GM18498 (cell line): ENCODE measurements around the gene PKHD1.

Source experiments
- ATAC-seq: cut with Tn5 transposase; IDR thresholded peaks from one replicate; pipeline ENCODE4 v1.9.1; 2021; ENCODE audit warnings: mild to moderate bottlenecking, moderate library complexity; ENCODE audit not compliant: unreplicated experiment

PKHD1 gene

GRCh38 chr6:51651132-51651817, 436.1 kb downstream of the PKHD1 start:
- ATAC-seq: no peak

- ATAC-seq: no peak
Measured at GRCh38 chr6:51648774-51649173, 438.6 kb downstream of the PKHD1 start.

GRCh38 chr6:51648236-51648635, 439.2 kb downstream of the PKHD1 start:
- no peak for ATAC-seq

GRCh38 chr6:51644426-51644825, 443.0 kb downstream of the PKHD1 start:
- no peak for ATAC-seq

- no peak for ATAC-seq
Measured at GRCh38 chr6:51640021-51640420, 447.4 kb downstream of the PKHD1 start.

- no peak for ATAC-seq
Measured at GRCh38 chr6:51633424-51633823, 454.0 kb downstream of the PKHD1 start.

- no peak for ATAC-seq
Measured at GRCh38 chr6:51630011-51630410, 457.4 kb downstream of the PKHD1 start.

- no peak for ATAC-seq
Measured at GRCh38 chr6:51626391-51626790, 461.0 kb downstream of the PKHD1 start.

GRCh38 chr6:51625566-51625965, 461.8 kb downstream of the PKHD1 start:
- no peak for ATAC-seq

- no peak for ATAC-seq
Measured at GRCh38 chr6:51620971-51621370, 466.4 kb downstream of the PKHD1 start.

GRCh38 chr6:51619042-51619799, 468.2 kb downstream of the PKHD1 start:
- no peak for ATAC-seq

GRCh38 chr6:51618563-51618962, 468.9 kb downstream of the PKHD1 start:
- no peak for ATAC-seq

- no peak for ATAC-seq
Measured at GRCh38 chr6:51617751-51618150, 469.7 kb downstream of the PKHD1 start.

GRCh38 chr6:51616243-51616642, 471.2 kb downstream of the PKHD1 start:
- ATAC-seq: no peak

GRCh38 chr6:51614725-51615124, 472.7 kb downstream of the PKHD1 start:
- ATAC-seq: no peak

- no peak for ATAC-seq
Measured at GRCh38 chr6:51613558-51613957, 473.9 kb downstream of the PKHD1 start.

GRCh38 chr6:51608932-51609331, 478.5 kb downstream of the PKHD1 start:
- no peak for ATAC-seq

GRCh38 chr6:51608383-51608782, 479.0 kb downstream of the PKHD1 start:
- ATAC-seq: no peak

- no peak for ATAC-seq
Measured at GRCh38 chr6:51600514-51600913, 486.9 kb downstream of the PKHD1 start.

- no peak for ATAC-seq
Measured at GRCh38 chr6:51598171-51598570, 489.2 kb downstream of the PKHD1 start.

- no peak for ATAC-seq
Measured at GRCh38 chr6:51594981-51595380, 492.4 kb downstream of the PKHD1 start.

GRCh38 chr6:51585264-51585663, 502.1 kb downstream of the PKHD1 start:
- no peak for ATAC-seq
